ENCODE measurements around the gene SLC17A8.

DNA sequence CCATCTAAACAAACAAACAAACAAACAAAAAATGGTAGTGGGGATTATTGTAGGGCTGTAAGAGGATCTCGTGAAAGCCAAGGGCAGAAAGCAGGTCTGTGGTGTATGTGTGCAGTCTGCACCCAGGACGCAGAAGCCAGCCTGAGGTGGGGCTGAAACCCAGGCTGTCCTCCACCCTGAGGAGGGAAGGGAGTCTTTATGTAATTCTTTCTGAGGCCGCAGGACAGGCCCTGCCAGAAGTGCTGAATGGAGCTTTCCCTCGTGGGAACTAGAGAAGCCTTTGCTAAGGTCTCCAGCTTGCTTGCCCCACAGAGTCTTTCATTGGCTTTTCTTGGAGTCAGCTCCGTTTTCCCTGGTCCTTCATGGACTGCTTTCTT is 27.7 kb downstream of the SLC17A8 start:
- TF ChIP-seq, protein P1, sequence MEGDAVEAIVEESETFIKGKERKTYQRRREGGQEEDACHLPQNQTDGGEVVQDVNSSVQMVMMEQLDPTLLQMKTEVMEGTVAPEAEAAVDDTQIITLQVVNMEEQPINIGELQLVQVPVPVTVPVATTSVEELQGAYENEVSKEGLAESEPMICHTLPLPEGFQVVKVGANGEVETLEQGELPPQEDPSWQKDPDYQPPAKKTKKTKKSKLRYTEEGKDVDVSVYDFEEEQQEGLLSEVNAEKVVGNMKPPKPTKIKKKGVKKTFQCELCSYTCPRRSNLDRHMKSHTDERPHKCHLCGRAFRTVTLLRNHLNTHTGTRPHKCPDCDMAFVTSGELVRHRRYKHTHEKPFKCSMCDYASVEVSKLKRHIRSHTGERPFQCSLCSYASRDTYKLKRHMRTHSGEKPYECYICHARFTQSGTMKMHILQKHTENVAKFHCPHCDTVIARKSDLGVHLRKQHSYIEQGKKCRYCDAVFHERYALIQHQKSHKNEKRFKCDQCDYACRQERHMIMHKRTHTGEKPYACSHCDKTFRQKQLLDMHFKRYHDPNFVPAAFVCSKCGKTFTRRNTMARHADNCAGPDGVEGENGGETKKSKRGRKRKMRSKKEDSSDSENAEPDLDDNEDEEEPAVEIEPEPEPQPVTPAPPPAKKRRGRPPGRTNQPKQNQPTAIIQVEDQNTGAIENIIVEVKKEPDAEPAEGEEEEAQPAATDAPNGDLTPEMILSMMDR (IDR thresholded peaks at IDR 0.05; ENCODE audit: poor library complexity, severe bottlenecking): no peak
- TF ChIP-seq EZH2 (IDR thresholded peaks at IDR 0.05; ENCODE audit: borderline replicate concordance, insufficient read depth, low read length, poor library complexity, severe bottlenecking) (no peak), EP300 (conservative IDR thresholded peaks at IDR 0.05; ENCODE audit: poor library complexity, severe bottlenecking) (no peak), POLR2AphosphoS5 (IDR thresholded peaks at IDR 0.05) (no peak), SMC3 (conservative IDR thresholded peaks at IDR 0.05; ENCODE audit: poor library complexity) (no peak), REST (IDR thresholded peaks at IDR 0.05; ENCODE audit: borderline replicate concordance) (no peak), TAF1 (IDR thresholded peaks at IDR 0.05; ENCODE audit: low read depth) (no peak), RAD21 (conservative IDR thresholded peaks at IDR 0.05) (no peak)
